ENCODE measurements around the gene MAN2B2.

Gene MAN2B2

GRCh38 chr4:6534618-6535328 is 40.2 kb upstream of the MAN2B2 start:
- no peak overlapping the region for H3K4me3 ChIP-seq (ENCODE audit: control insufficient read depth, low read depth, low read length)
- no peak for DNase-seq (ENCODE audit: low read depth)
- TF ChIP-seq, protein P1, sequence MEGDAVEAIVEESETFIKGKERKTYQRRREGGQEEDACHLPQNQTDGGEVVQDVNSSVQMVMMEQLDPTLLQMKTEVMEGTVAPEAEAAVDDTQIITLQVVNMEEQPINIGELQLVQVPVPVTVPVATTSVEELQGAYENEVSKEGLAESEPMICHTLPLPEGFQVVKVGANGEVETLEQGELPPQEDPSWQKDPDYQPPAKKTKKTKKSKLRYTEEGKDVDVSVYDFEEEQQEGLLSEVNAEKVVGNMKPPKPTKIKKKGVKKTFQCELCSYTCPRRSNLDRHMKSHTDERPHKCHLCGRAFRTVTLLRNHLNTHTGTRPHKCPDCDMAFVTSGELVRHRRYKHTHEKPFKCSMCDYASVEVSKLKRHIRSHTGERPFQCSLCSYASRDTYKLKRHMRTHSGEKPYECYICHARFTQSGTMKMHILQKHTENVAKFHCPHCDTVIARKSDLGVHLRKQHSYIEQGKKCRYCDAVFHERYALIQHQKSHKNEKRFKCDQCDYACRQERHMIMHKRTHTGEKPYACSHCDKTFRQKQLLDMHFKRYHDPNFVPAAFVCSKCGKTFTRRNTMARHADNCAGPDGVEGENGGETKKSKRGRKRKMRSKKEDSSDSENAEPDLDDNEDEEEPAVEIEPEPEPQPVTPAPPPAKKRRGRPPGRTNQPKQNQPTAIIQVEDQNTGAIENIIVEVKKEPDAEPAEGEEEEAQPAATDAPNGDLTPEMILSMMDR (IDR thresholded peaks at IDR 0.05; ENCODE audit: control insufficient read depth, insufficient read depth, low read depth, low read length, missing control alignments), result no peak

- DNase-seq (ENCODE audit: low read depth), result no peak
- TF ChIP-seq, protein P1 (IDR thresholded peaks at IDR 0.05; ENCODE audit: control insufficient read depth, insufficient read depth, low read depth, low read length, missing control alignments), result no peak
- no peak overlapping the region for H3K4me3 ChIP-seq (ENCODE audit: control insufficient read depth, low read depth, low read length)
Observed at GRCh38 chr4:6535329-6535692, 39.7 kb upstream of the MAN2B2 start.

DNA sequence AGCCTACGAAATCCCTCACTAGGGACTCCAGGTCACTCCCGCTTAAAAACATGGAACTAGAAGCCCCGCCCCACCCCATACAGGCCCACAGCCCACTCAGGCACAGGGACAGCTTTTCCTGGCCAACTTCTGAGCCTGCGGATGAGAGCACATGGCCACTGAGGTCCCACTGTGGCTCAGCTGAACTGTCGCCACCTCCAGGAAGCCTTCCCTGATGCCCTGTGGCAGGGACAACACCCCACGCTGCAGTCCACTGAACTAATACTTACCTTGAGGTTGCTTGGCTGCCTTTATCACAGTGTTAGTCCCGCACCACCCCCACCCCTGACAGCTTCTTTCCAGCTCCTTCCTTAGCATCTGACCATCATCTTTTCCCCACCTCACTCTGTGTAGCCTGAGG is 39.3 kb upstream of the MAN2B2 start:
- DNase-seq (ENCODE audit: low read depth), result no peak
- TF ChIP-seq, protein P1 (IDR thresholded peaks at IDR 0.05; ENCODE audit: control insufficient read depth, insufficient read depth, low read depth, low read length, missing control alignments), result no peak
- H3K4me3 ChIP-seq (ENCODE audit: control insufficient read depth, low read depth, low read length), result no peak overlapping the region

- TF ChIP-seq, protein P1 (IDR thresholded peaks at IDR 0.05; ENCODE audit: control insufficient read depth, insufficient read depth, low read depth, low read length, missing control alignments), result no peak
Observed at GRCh38 chr4:6538111-6538510, 36.9 kb upstream of the MAN2B2 start.

DNA sequence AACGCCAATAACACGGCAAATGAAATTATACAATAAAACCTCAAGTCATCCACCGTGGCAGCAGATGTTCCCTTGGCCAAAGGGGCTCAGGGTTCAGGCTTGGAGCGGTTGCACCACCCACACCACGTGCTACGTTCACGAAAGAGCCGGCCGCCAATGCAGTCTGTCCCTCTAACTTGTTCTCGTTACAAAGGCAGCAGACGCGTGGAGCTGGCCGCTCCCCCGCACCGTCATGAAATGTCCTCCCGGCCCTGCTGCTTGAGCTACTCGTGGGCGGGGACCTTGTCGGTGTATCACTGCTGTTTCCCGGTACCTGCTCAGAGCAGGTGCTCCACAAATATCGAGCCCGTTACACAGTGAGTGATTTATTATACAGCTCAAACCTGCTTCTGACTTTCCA is 36.4 kb upstream of the MAN2B2 start:
- TF ChIP-seq, protein P1 (IDR thresholded peaks at IDR 0.05; ENCODE audit: control insufficient read depth, insufficient read depth, low read depth, low read length, missing control alignments), result no peak
- DNase-seq (ENCODE audit: low read depth), result no peak
- no peak overlapping the region for H3K4me3 ChIP-seq (ENCODE audit: control insufficient read depth, low read depth, low read length)

More at GRCh38 chr4:6538111-6538510, 36.9 kb upstream of the MAN2B2 start:
- no peak for DNase-seq (ENCODE audit: low read depth)
- H3K4me3 ChIP-seq (ENCODE audit: control insufficient read depth, low read depth, low read length), result no peak overlapping the region

DNA sequence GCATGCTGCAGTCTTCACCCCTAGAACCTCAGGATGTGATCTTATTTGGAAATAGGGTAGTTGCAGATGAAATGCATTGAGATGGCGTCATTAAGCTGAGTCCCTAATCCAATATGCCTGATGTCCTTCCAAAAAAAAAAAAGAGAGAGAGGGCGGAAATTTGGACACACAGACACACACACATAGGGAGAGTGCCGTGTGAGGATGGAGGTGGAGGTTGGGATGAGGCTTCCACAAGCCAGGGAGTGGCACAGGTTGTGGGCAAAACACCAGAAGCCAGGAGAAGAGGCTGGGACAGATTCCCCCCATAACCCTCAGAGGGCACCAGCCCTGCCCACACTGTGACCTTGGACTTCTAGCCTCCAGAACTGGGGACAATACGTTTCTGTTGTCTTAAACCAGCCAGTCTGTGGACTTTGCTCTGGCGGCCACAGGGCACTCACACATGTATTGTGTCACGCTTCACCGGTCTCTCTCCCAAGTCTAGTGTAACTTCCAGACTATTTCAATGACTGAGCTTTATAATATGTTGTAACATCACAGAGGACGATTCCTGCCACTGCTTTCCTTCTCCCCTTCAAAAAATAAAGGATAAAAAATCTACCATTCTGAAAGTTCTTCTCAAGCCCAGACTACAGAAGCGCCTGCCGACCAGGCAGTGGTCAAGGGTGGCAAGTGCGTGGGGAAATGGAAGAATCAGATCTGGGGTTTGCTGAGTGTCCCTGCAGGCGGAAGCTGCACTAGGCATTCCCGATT is 35.8 kb upstream of the MAN2B2 start:
- DNase-seq (ENCODE audit: low read depth), result no peak
- no peak overlapping the region for H3K4me3 ChIP-seq (ENCODE audit: control insufficient read depth, low read depth, low read length)
- TF ChIP-seq, protein P1 (IDR thresholded peaks at IDR 0.05; ENCODE audit: control insufficient read depth, insufficient read depth, low read depth, low read length, missing control alignments), result no peak

All from AG09309 (cell line).